ENCODE results near the gene MEA1. TPM values are rescaled to one million over a fixed set of nuclear protein-coding genes. Genes with fewer than 3 reads are reported as not detected.

Gene MEA1
- total RNA-seq, 2 experiments from 2014 or later, result 67.9 to 70.7 TPM

GRCh38 chr6:42963179-42963854, 50.4 kb downstream of the MEA1 start:
- no peaks in the 10 kb centered on the region for H4K20me1 ChIP-seq (ENCODE audit: insufficient read depth, low read length)
- DNase-seq (ENCODE audit: low spot score), result no peak
- H3K79me2 ChIP-seq (ENCODE audit: insufficient read depth, low read depth, low read length), result no peaks in the 10 kb centered on the region
- H2AFZ ChIP-seq (ENCODE audit: low read length), result no peak overlapping the region
- no peak overlapping the region for H3K4me3 ChIP-seq (ENCODE audit: low read depth, low read length, poor library complexity, severe bottlenecking)
- BruUV-seq (replicated peaks), result no TSS peak
- no peaks in the 10 kb centered on the region for H3K4me1 ChIP-seq (ENCODE audit: insufficient read depth, low read length, poor library complexity, severe bottlenecking)
- ChIA-PET POLR2A (no interaction called here), CTCF (ENCODE audit: unreplicated experiment) (no interaction called here)
- TF ChIP-seq EZH2phosphoT487 (IDR thresholded peaks at IDR 0.05; ENCODE audit: borderline replicate concordance, low read depth, low read length) (no peak), CTCF (conservative IDR thresholded peaks at IDR 0.05; ENCODE audit: low read length) (no peak)
- intact Hi-C loops (cut with micrococcal nuclease; ENCODE audit: unreplicated experiment), result loop anchor here (1.0 kb wide), 1 partner anchor 62 kb away; no protein-coding TSS in a partner anchor
- H3K9me2 ChIP-seq (ENCODE audit: insufficient read depth, low read length), result no peaks in the 10 kb centered on the region
- H3K27ac ChIP-seq (ENCODE audit: low read depth, low read length, poor library complexity, severe bottlenecking), result no peak overlapping the region
- H3K4me2 ChIP-seq (ENCODE audit: low read length), result no peak overlapping the region
- H3K36me3 ChIP-seq (ENCODE audit: insufficient read depth, low read length), result peaks cover 13% of the 10 kb centered on the region; the same call in 1 of the 2 replicates
- no peaks in the 10 kb centered on the region for H3K9me3 ChIP-seq (ENCODE audit: low read length)

- H3K36me3 ChIP-seq (ENCODE audit: insufficient read depth, low read length), result peaks cover 9% of the 10 kb centered on the region; the same call in 1 of the 2 replicates
- ChIA-PET CTCF (ENCODE audit: unreplicated experiment) (no interaction called here), POLR2A (no interaction called here)
- no peak overlapping the region for H3K4me3 ChIP-seq (ENCODE audit: low read depth, low read length, poor library complexity, severe bottlenecking)
- no peak overlapping the region for H3K4me2 ChIP-seq (ENCODE audit: low read length)
- DNase-seq (ENCODE audit: low spot score), result no peak
- TF ChIP-seq CTCF (conservative IDR thresholded peaks at IDR 0.05; ENCODE audit: low read length) (no peak), EZH2phosphoT487 (IDR thresholded peaks at IDR 0.05; ENCODE audit: borderline replicate concordance, low read depth, low read length) (no peak)
- H3K27ac ChIP-seq (ENCODE audit: low read depth, low read length, poor library complexity, severe bottlenecking), result no peak overlapping the region
- no peaks in the 10 kb centered on the region for H3K9me3 ChIP-seq (ENCODE audit: low read length)
- no TSS peak for BruUV-seq (replicated peaks)
- H3K9me2 ChIP-seq (ENCODE audit: insufficient read depth, low read length), result no peaks in the 10 kb centered on the region
- no peaks in the 10 kb centered on the region for H3K79me2 ChIP-seq (ENCODE audit: insufficient read depth, low read depth, low read length)
- intact Hi-C loops (cut with micrococcal nuclease; ENCODE audit: unreplicated experiment), result loop anchor here (1.0 kb wide), 1 partner anchor 61 kb away; no protein-coding TSS in a partner anchor
- H2AFZ ChIP-seq (ENCODE audit: low read length), result no peak overlapping the region
- no peaks in the 10 kb centered on the region for H3K4me1 ChIP-seq (ENCODE audit: insufficient read depth, low read length, poor library complexity, severe bottlenecking)
- H4K20me1 ChIP-seq (ENCODE audit: insufficient read depth, low read length), result no peaks in the 10 kb centered on the region
Measured at GRCh38 chr6:42962502-42963178, 51.1 kb downstream of the MEA1 start.

GRCh38 chr6:42962096-42962495, 51.6 kb downstream of the MEA1 start:
- Histone ChIP-seq H3K9me3 (ENCODE audit: low read length) (no peaks in the 10 kb centered on the region), H2AFZ (ENCODE audit: low read length) (no peak overlapping the region), H3K9me2 (ENCODE audit: insufficient read depth, low read length) (no peaks in the 10 kb centered on the region), H3K27ac (ENCODE audit: low read depth, low read length, poor library complexity, severe bottlenecking) (no peak overlapping the region), H3K79me2 (ENCODE audit: insufficient read depth, low read depth, low read length) (no peaks in the 10 kb centered on the region), H4K20me1 (ENCODE audit: insufficient read depth, low read length) (no peaks in the 10 kb centered on the region), H3K4me1 (ENCODE audit: insufficient read depth, low read length, poor library complexity, severe bottlenecking) (no peaks in the 10 kb centered on the region), H3K4me2 (ENCODE audit: low read length) (no peak overlapping the region), H3K4me3 (ENCODE audit: low read depth, low read length, poor library complexity, severe bottlenecking) (no peak overlapping the region), H3K36me3 (ENCODE audit: insufficient read depth, low read length) (peaks cover 9% of the 10 kb centered on the region; the same call in 1 of the 2 replicates)
- intact Hi-C loops (cut with micrococcal nuclease; ENCODE audit: unreplicated experiment), result no loop called here
- DNase-seq (ENCODE audit: low spot score), result no peak
- ChIA-PET POLR2A (no interaction called here), CTCF (ENCODE audit: unreplicated experiment) (no interaction called here)
- BruUV-seq (replicated peaks), result no TSS peak
- TF ChIP-seq EZH2phosphoT487 (IDR thresholded peaks at IDR 0.05; ENCODE audit: borderline replicate concordance, low read depth, low read length) (no peak), CTCF (conservative IDR thresholded peaks at IDR 0.05; ENCODE audit: low read length) (no peak)

Data from OCI-LY7 (cell line).